GM18526 (cell line): Measurements from ENCODE around the gene AIP.

Source experiments
- POLR2A ChIP-seq: IDR thresholded peaks from 3 replicates; pipeline ENCODE4 v1.6.1; 2011; ENCODE audit not compliant: insufficient read length; ENCODE audit errors: extremely low read depth

AIP gene

DNA sequence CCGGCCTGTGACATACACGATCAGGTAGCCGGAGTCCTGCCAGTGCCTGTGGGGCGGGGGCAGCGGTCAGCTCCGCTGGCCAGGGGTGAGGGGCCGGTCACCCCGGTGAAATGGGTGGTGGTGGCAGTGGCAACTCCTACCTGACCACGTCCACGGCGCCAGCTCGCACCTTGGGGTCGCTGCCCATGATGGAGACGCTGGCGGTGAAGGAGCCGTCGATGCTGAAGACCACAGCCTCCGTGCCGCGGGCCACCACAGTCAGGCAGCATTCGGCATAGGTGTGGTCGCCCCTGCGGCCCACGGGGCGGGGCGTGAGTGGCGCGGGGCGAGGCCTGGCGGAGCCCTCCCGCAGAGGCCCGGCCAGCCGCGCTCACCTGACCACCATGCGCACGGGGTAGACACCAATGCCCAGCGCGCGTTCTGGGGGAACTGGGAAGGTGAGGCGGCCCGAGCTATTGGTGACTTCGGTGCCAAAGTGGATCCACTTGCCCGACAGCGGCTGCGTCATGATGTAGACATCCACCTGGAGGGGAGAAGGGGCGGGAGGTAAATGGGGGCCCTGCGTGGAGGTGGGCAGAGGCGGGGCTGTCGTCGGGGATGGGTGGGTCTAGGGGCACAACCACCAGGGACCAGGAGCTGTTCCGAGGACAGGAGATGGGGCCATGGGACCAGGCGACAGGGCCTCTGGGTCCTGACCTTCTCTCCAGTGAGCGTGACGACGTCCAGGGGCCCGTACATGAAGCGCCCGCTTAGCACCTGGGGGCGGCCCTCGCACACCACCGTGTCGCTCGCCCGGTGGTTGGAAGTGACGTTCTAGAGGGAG lies 10.9 kb downstream of the AIP start:
- no peak for TF ChIP-seq POLR2A

DNA sequence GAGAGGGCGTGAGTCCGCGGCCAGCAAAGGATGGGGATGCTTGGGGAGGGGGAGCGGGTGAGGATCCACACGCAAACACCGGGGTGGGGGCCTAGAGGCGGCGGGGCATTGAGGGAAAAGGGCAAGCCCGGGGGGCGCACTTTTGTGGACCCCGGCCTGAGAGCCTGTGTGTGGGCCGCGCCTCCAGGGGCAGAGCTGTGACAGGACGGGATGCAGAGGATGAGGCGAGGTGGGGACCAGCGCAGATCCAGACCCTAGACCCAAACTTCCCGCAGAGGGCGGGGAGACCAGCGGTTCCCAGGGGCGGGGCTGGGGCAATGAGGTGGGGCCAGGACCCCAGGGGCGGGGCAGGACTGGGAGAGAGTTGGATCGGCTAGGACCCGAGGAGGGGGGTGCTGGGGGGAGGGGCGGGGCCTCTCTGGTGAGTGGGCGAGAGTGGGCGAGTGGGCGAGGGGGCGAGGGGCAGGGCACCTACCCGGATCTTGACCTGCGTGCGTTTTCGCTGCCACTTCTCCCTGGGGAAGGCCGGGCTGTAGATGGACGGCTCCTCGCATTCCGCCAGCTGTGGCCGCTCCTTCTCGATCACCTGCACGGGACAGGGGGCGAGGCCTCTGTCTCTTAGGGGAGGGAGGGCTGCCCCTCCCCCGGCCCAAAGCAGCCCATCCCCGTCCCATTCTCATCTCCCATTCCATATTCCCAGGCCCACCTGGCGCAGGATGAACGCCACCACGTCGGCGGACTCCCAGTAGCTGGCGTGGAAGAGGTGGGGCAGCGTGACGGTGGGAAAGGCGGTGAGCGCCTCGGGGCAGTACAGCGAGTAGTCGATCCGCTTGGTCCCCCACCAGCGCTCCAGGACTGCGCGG lies 11.8 kb downstream of the AIP start:
- TF ChIP-seq POLR2A: no peak

DNA sequence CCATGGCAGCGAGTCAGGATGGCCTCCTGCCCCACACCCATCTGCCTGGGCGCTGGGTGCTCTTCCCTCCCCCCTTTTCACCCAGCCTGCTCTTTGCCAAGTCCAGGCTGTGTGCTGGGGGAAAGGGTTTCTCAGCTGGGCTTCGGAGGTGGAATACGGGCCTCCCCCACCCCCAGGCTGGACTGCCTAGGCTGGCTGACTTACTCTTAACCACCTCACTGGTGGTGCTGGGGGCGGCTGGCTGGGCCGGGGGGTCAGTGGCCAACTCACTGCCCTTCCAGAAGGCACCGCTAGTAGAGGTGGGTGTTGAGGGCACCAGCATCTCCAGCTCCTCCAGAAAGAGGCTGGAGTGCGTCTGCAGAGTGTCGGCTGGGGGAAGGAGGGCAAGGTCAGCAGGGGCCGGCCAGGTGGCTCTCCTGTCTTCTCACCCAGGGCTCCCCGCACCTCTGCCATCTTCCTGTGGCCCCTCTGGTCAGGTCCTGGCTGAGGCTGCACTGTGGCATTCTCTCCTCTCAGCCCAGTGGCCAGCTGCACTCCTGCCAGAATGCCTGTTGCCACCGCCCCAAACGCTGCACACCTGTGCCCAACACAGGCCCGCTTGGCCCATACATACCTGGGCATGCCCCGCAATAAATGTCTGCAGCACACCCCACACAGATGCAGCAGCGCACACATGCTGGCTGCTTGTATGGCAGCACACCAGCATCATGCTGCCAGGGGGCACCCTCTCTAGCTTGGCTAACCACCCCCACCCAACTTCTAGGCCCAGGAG lies 12.6 kb downstream of the AIP start:
- TF ChIP-seq POLR2A: no peak

DNA sequence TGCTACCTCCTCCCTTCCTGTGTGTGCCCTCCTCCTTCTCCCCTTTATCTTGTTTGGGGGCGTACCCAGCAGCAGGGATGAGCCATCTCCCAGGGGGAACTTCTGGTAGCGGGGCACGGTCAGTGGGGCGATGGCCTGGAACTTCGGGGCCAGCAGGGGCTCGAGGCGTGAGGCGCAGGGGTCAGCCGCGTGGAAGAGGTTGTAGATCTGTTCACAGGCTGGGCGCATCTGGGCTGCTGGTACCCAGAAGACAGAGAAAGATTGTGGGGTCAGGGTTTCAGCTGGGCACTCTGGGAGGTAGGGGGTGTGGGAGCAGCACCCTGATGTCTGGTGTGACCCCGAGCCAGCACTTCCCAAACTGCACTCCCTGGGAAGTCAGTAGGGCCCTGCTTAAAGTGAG lies 13.3 kb downstream of the AIP start:
- no peak for TF ChIP-seq POLR2A

DNA sequence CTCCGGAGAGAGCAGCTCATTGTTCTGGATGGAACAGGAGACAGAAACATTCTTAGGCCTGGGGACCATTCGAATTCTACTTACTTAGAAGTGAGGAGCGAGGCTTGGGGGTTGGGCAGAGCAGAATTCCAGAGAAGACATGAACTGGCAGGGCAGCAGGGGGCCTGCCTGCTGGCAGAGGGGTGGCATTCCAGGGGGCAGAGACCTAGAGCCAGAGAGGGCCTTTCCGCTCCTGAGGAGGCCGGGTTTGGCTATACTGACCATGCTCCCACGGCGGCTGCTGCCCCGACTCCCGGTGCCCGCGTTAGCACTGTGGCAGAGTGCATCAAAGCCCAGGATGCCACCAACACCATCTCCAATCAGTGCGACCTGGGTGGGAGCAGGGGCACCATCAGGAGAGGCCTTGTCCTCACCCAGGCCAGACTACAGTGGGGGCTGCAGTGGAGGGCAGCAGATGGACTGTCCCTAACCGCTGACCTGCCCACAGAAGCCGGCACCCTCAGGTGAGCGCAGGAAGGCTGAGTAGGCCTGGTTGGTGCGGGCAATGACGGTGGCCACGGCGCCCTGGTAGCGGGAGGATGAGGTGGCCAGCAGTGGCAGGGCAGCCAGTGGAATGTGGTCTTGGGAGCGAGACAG lies 14.9 kb downstream of the AIP start:
- no peak for TF ChIP-seq POLR2A

DNA sequence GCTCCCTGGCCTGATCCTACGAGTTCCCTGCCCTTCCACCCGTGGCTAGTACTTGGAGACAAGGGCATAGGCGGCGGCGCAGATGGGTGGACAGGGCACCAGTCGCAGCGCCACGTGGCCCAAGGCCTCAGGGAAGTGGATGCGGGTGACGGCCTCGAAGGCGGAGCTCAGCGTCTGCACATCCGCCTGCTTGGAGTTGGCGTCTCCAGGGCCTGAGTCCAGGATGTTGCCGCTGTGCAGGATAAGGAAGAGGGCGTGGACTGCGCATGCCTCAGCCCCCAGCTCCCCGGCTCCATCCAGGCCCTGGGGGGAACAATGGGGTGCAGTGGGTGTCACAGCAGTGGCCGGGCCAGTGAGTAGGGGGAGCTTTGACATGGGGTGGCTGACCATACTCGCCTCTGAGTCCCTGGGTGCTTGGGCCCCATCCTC lies 15.7 kb downstream of the AIP start:
- TF ChIP-seq POLR2A: no peak

DNA sequence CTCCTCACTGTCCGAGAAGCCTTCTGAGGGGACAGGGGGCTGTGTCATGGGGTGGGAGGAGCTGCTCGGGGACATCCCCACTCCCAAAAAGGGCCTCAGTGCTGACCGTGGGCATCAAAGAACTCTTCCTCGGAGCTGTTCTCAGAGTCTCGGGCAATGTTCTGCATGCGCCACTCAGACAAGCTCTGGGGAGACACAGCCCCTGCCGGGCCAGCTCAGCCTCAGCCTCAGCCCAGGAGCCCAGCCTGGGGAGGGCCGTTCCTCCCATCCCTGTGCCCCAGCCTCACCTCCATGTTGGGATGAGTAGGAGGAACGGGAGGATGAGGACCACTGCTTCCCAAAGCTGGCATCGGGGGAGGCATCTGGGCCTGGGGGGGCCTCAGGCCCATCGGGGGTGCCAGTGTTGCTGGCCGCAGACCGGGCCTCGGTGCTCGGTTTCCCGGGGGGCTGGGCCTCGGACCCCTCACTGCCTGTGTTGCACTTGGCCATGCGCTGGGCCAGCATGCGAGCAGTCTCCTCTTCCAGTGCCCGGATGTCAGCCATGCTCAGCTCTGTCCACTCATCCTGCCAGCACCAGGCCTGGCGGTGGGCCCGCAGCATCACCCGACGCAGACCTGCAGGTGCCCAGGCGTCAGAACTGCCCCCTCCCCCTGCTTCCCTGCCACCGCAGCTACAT lies 17.1 kb downstream of the AIP start:
- no peak for TF ChIP-seq POLR2A

DNA sequence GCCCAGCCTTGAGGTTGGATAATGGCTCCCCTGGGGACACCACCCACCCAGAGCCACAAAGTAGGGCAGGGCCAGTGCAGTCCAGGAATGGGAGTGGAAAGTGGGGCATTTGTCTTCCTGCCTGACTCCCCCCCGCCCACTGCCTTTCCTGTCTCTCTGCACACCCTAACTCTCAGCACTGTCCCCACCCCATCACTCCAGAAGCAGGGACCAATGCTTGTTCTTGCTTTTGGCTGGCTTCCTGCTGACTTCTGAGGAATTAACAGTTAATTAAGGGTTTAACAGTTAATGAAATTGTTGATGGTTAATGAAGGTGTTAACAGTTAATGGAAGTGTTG lies 17.6 kb downstream of the AIP start:
- no peak for TF ChIP-seq POLR2A

DNA sequence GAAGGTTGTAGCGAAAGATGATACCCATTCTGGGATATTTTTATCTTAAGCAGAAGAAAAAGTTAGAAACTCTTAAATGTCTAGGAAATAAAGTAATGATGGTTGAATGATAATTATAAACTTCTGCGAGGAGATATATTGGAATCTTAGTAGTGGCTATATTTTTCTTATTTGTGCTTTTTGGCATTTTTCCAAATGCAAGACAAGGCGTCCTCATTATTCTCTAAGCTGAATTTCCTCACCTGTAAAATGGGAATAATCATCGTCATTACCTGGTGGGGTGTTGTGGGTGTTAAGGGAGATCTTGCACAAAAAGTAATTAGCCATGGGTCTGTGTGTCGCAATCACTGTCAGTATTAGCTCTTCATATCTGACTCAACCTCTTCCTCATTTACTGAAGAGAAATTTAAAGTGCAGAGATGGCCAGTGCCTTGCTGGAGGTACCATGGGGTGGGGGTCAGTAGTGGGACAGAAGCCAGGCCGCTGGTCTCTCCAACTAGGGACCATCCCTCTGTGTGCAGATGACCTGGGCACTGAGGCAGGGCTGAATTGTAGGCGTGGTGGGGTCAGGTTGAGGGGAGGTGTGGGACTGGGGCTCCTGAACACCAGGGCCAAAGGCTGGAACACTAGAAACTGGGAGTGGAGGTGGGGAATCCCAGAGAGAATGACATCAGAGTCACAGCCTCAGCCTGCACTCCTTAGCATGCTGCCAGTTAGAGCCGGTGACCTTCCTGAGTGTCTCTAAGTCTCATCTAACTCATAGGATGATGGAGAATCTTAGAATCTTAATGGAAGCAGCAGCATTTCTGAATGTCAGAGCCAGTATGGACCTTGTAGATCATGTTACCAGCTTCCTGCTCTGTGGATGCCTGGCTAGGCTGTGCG lies 18.2 kb downstream of the AIP start:
- no peak for TF ChIP-seq POLR2A

DNA sequence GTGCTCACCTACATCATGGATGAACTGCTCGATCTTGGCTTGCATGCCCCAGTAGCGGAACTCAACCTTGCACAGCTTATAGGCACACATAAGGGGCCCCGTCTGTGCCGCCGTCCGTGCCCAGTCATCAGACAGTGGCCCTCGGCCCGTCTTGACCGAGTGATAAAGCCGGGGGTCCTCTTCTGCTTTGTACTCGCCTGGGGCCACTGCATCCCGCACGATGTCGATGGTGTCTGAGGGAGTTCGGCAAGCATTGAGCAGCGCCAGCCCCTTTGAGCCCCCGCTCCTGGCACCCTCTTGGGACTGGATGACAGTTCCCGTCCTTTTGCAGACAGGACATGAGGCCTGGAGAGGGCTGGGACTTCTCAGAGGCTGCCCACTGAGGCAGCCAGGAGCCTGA lies 19.0 kb downstream of the AIP start:
- no peak for TF ChIP-seq POLR2A

DNA sequence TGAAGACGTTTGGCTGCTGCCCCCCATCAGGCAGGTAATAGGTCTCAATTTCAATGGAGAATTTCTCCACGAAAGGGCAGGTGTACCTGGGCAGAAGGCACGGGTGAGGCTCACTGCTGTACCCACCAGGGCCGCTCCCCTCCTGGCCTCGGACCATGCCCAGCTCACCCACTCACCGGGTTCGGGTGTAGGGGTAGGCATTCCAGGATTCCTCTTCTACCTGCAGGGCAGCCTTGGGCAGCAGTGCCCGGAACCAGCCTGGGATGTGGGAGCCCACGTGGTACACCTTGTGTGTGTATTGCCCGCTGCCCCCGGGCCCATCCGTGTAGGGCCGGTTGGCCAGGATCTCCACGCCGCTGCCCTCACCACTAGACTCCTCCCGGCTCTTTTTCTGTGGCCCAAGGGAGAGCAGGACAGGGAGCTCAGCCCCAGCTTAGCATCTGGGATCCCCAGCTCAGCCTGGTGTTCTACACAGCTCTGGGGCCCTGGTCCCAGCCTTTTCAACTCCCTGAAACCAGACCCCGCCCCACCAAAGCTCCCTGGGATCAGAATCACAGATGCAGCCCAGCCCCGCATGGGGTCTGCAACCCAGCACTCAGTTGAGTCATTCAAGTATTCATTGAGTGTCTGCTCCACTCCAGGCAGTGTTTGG lies 19.6 kb downstream of the AIP start:
- TF ChIP-seq POLR2A: no peak

DNA sequence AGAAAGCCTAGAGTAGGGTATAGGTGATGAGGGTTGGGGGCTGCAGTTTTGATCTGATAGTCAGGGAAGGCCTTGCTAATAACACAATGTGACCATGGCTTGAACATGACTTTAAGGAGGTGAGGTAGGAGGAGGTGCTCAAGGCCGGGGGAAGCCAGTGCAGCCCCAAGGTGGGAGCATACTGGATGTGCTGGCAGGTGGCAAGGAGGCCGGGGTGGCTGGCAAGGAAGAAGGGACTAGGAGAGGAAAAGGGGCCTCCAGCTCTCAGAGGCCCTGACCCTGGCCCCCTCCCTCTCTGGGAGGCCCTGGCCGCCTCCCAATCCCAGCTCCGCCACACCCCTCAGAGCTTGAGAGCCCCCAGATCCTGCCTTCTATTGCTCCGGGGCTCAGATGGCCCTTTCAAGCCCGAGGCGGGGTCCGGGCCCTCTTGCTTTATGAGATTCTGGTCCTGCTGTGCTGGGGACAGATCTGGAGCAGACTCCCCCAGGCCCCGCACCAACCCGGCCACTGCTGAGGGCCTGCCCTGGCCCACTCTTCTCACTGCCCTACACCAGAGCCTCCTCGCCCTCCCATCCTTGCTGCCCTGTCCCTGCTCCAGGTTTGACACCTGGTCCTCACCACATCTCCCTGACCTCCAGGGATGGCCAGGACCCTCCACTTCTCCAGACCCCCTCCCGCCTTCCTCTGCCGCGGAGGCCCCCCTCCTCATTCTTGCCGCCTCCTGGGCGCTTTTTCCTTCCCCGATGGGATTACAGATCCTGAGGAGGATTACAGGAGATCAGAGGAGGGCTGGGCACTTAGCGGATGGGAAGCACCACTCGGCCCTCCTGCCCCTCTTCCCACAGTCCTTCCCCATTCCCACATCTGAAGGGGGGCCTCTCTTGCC lies 20.5 kb downstream of the AIP start:
- no peak for TF ChIP-seq POLR2A
